Measurements from ENCODE around the gene ZNF524. TPM values are rescaled to one million over a fixed set of nuclear protein-coding genes. Genes with fewer than 3 reads are reported as not detected.

ZNF524 gene
- total RNA-seq, 3 donors from 2014 or later, result 25.5 to 27.1 (median 26.5) TPM

DNA sequence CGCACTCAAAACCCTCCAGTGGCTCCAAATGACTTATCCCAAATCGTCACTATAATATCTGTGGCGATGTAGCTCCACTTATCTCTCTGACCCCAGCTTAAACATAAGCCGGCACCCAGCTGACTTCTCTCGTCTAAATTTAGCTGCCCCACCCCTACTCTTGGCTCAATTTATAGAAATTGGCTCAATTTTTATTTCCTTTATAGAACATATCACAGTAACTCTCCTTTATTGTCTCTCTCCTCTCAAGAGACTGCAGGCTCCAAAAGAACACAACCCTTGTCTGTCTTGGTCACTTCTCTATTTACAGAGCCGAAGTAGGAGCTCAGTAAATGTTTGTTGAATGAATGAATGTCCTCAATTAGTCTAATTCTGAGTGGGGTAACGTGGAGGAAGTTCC is 23.5 kb downstream of the ZNF524 start:
- no peaks in the 10 kb centered on the region for H3K36me3 ChIP-seq (ENCODE audit: low read depth)
- no peaks in the 10 kb centered on the region for H3K9me3 ChIP-seq
- ATAC-seq (no peak), DNase-seq (no peak)
- TF ChIP-seq, protein P1, sequence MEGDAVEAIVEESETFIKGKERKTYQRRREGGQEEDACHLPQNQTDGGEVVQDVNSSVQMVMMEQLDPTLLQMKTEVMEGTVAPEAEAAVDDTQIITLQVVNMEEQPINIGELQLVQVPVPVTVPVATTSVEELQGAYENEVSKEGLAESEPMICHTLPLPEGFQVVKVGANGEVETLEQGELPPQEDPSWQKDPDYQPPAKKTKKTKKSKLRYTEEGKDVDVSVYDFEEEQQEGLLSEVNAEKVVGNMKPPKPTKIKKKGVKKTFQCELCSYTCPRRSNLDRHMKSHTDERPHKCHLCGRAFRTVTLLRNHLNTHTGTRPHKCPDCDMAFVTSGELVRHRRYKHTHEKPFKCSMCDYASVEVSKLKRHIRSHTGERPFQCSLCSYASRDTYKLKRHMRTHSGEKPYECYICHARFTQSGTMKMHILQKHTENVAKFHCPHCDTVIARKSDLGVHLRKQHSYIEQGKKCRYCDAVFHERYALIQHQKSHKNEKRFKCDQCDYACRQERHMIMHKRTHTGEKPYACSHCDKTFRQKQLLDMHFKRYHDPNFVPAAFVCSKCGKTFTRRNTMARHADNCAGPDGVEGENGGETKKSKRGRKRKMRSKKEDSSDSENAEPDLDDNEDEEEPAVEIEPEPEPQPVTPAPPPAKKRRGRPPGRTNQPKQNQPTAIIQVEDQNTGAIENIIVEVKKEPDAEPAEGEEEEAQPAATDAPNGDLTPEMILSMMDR (IDR thresholded peaks at IDR 0.05), result no peak
- H3K4me3 ChIP-seq, result no peak overlapping the region
- intact Hi-C loops (cut with DNase I, micrococcal nuclease), result no loop called here
- peaks cover 4% of the 10 kb centered on the region for H3K4me1 ChIP-seq (ENCODE audit: low read depth)

DNA sequence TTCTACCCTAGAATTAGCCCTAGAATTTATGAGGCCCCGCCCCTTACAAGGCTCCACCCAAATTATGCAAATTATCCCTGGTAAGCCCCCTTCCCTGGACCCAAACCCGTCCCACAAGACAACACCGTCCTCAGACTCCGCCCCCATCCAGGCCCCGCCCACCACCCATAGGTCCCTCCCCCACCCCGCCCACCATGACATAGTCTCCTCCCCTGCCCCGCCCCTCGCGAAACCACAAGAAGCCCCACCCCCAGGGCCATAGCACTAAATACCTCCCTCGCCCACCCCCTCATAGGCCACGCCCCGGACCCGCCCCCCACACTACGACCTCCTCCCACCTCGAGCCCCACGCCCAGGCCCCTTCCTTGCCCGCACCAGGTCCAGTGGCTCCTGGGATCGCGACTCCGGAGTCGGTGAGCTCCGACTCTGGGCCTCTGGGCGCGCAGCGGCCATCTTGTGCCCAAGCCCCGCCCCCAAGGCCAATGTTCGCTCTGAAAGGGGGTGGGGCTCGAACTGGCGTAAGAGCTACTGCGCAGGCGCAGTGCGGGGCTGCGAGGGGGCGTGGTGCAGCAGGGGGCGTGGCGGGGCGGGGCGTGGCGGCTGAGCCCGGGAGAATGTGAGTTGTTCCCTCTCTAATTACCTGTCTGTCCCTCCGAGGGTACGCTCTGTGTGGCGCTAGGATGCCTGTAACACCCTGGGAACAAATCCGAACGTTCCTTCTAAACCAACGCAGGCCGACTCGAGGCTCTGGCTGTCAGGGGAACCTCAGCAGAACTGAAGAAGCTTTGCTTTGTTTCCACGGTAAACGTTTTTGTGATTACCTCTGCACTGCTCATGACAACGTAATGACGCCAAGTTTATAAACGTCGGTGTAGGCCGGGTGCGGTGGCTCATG is 24.3 kb downstream of the ZNF524 start, which contains the start of gene ZNF784:
Gene ZNF784 (minus strand): TSS at position 458 of the 895 bp plus-strand sequence. CDS start 5 bp downstream, at position 453.
- TF ChIP-seq, protein P1 (IDR thresholded peaks at IDR 0.05), result no peak

DNA sequence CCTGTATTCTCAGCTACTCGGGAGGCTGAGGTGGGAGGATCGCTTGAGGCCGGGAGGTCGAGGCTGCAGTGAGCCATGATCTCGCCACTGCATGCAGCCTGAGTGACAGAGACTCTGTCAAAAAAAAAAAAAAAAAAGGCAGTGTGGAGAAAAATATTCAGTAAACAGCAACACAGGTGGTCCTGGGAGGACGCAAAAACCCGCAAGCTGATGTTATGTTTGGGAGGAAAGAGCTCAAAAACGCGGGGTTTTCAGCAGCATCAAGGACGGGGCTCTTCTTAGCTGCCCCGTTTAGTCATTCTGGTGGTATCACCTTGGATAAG is 24.9 kb downstream of the ZNF524 start:
- peaks cover 4% of the 10 kb centered on the region for H3K4me1 ChIP-seq (ENCODE audit: low read depth)
- no peak overlapping the region for H3K4me3 ChIP-seq
- TF ChIP-seq, protein P1 (IDR thresholded peaks at IDR 0.05), result no peak
- no peaks in the 10 kb centered on the region for H3K9me3 ChIP-seq
- intact Hi-C loops (cut with DNase I, micrococcal nuclease), result no loop called here
- H3K36me3 ChIP-seq (ENCODE audit: low read depth), result no peaks in the 10 kb centered on the region
- DNase-seq (no peak), ATAC-seq (no peak)

More for the DNA sequence above, 24.3 kb downstream of the ZNF524 start, which contains the start of gene ZNF784:
- Histone ChIP-seq H3K4me3 (peak within 1 kb of the TSS; percentile 17), H3K9me3 (no peaks in the 10 kb centered on the region), H3K36me3 (ENCODE audit: low read depth) (no peaks in the 10 kb centered on the region), H3K4me1 (ENCODE audit: low read depth) (peaks cover 4% of the 10 kb centered on the region)
- DNase-seq (peak; percentile 93 to 95 (median 94)), ATAC-seq (peak; percentile 97)
- intact Hi-C loops (cut with DNase I, micrococcal nuclease), result no loop called here

DNA sequence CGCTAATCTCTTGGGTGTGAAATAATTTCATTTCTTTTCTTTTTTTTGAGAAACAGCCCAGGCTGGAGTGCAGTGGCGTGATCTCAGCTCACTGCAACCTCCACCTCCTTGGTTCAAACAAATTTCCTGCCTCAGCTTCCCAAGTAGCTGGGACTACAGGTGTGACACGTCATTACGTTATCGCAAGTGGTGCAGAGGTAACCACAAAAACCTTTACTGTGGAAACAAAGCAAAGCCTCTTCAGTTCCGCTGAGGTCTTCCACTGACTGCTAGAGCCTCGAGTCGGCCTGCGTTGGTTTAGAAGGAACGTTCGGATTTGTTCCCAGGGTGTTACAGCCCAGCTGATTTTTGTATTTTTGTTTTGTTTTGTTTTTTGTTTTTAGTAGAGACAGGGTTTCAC is 26.3 kb downstream of the ZNF524 start:
- peaks cover 4% of the 10 kb centered on the region for H3K4me1 ChIP-seq (ENCODE audit: low read depth)
- DNase-seq (peak in 1 of 3 donors; percentile 26), ATAC-seq (no peak)
- no peak overlapping the region for H3K4me3 ChIP-seq
- TF ChIP-seq, protein P1 (IDR thresholded peaks at IDR 0.05), result no peak
- no peaks in the 10 kb centered on the region for H3K36me3 ChIP-seq (ENCODE audit: low read depth)
- intact Hi-C loops (cut with DNase I, micrococcal nuclease), result no loop called here
- no peaks in the 10 kb centered on the region for H3K9me3 ChIP-seq

DNA sequence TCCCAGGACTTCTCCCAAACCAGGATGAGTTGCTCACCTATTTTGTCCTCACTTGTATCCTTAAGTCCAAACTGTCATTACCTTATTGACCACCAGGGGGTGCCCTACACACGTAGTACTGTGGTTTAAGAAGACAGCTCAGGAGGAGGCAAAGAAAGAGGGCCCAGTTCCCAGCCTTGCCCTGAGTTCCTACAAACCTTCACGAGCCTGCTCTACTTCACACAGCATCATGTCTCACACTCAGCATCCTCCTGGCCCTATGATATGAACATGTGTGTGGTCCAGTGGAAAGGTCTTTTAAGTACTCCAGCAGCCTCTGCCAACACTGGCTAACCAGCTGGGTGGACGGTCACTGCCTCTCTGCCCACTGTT is 32.4 kb downstream of the ZNF524 start:
- TF ChIP-seq, protein P1 (IDR thresholded peaks at IDR 0.05), result peak; percentile 50
- Histone ChIP-seq H3K9me3 (no peaks in the 10 kb centered on the region), H3K4me3 (no peak overlapping the region), H3K4me1 (ENCODE audit: low read depth) (peaks cover 16% of the 10 kb centered on the region), H3K36me3 (ENCODE audit: low read depth) (no peaks in the 10 kb centered on the region)
- intact Hi-C loops (cut with DNase I, micrococcal nuclease), result no loop called here
- DNase-seq (peak in 2 of 3 donors; percentile 42 to 100), ATAC-seq (peak; percentile 82)

All from mucosa of descending colon (tissue), 3 donors.